Colonic mucosa (tissue), 4 donors: Measurements from ENCODE around the gene TGDS. TPM values are rescaled to one million over a fixed set of nuclear protein-coding genes. Genes with fewer than 3 reads are reported as not detected.
A peak's percentile ranks its signal among the peaks of the same experiment; 100 is the strongest.

Source experiments
- DNase-seq: peaks from one replicate; pipeline ENCODE4 v3.0.0-alpha.2; 2020
- H3K27ac ChIP-seq: fragments of 200-600 bp; one replicate; pipeline ENCODE4 v1.8.0; 2021
- H3K27me3 ChIP-seq: fragments of 200-600 bp; one replicate; pipeline ENCODE4 v1.8.0; 2021
- H3K36me3 ChIP-seq: fragments of 200-600 bp; one replicate; pipeline ENCODE4 v1.8.0; 2021
- H3K4me1 ChIP-seq: fragments of 200-600 bp; one replicate; pipeline ENCODE4 v1.8.0; 2021; ENCODE audit warnings: mild to moderate bottlenecking
- H3K4me3 ChIP-seq: fragments of 200-600 bp; one replicate; pipeline ENCODE4 v1.8.0; 2021
- H3K9ac ChIP-seq, 2 donors: one replicate each; pipeline ENCODE4 v1.7.0; 2013; ENCODE audit warnings: control low read depth in 2 of 2, low read depth in 2 of 2, low read length in 2 of 2
- H3K9me3 ChIP-seq: fragments of 200-600 bp; one replicate; pipeline ENCODE4 v1.8.0; 2021
- intact Hi-C: fragments of 100-400 bp; cut with DNase I; formaldehyde crosslinking; loops from one replicate; pipeline ENCODE4 v1.14.1; 2022
- total RNA-seq, 2 donors: library from RNA; stranded (reverse); fragmentation: NEBNext Ultra II Directional in 1 of 2; extraction: Animal tissue kit (Norgen Biotek cat#: 25700) in 1 of 2; gene quantifications; one replicate each; pipeline ENCODE4 v1.2.1, GENCODE V29; 2021
- TF ChIP-seq, protein P1 (sequence below): fragments of 200-600 bp; IDR thresholded peaks from one replicate; pipeline ENCODE4 v1.8.0; 2022; ENCODE audit warnings: antibody characterized with exemption, mild to moderate bottlenecking
- donor health status: healthy.
- donor health status: DM: no; HTN: no; CAD: no.
- donor health status: DM: no; HTN: no; CAD: no.

TGDS gene
- total RNA-seq, 2 donors from 2014 or later = 7.2 to 9.3 TPM

DNA sequence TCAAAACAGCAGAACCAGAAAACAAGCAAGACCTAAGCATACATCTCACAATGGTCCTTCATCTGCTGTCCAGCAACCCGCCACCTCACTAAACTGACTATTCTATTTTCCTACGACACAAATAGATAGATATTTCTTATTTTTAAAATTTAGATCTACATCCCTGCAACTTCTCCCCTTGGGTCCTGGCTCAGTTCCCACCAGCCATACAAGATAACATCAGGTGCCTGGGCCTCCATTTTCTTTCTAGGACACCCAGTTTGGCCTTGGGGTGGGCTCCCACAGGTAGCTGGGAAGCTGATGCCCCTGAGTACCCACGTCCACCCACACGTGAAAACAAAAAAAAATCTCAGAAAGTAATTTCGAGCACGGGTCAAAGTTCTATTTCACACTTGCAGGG is 47.6 kb downstream of the TGDS start:
- peaks cover 5% of the 10 kb centered on the region for H3K4me1 ChIP-seq

GRCh38 chr13:94546061-94546839 is 49.7 kb downstream of the TGDS start:
- H3K27ac ChIP-seq = no peak overlapping the region
- no peaks in the 10 kb centered on the region for H3K9me3 ChIP-seq
- H3K4me3 ChIP-seq = no peak overlapping the region
- H3K4me1 ChIP-seq = peaks cover 5% of the 10 kb centered on the region
- intact Hi-C loops = loop anchor here (5.0 to 10.0 kb wide), 2 partner anchors 51 to 111 kb away; partner anchors contain the start of gene TGDS
- no peak overlapping the region for H3K9ac ChIP-seq
- DNase-seq = no peak
- H3K27me3 ChIP-seq = no peaks in the 10 kb centered on the region
- TF ChIP-seq, protein P1, sequence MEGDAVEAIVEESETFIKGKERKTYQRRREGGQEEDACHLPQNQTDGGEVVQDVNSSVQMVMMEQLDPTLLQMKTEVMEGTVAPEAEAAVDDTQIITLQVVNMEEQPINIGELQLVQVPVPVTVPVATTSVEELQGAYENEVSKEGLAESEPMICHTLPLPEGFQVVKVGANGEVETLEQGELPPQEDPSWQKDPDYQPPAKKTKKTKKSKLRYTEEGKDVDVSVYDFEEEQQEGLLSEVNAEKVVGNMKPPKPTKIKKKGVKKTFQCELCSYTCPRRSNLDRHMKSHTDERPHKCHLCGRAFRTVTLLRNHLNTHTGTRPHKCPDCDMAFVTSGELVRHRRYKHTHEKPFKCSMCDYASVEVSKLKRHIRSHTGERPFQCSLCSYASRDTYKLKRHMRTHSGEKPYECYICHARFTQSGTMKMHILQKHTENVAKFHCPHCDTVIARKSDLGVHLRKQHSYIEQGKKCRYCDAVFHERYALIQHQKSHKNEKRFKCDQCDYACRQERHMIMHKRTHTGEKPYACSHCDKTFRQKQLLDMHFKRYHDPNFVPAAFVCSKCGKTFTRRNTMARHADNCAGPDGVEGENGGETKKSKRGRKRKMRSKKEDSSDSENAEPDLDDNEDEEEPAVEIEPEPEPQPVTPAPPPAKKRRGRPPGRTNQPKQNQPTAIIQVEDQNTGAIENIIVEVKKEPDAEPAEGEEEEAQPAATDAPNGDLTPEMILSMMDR = no peak
- H3K36me3 ChIP-seq = no peaks in the 10 kb centered on the region

More for the DNA sequence above, 47.6 kb downstream of the TGDS start:
- TF ChIP-seq, protein P1 = no peak
- peak overlapping the region; percentile 91 for H3K27ac ChIP-seq
- peak; percentile 18 for DNase-seq
- H3K36me3 ChIP-seq = no peaks in the 10 kb centered on the region
- no peaks in the 10 kb centered on the region for H3K27me3 ChIP-seq
- intact Hi-C loops = loop anchor here (5.0 to 10.0 kb wide), 2 partner anchors 49 to 114 kb away; partner anchors contain the start of gene TGDS
- H3K9me3 ChIP-seq = no peaks in the 10 kb centered on the region
- H3K9ac ChIP-seq = peak overlapping the region; percentile 87 to 90
- peak overlapping the region; percentile 76 for H3K4me3 ChIP-seq

GRCh38 chr13:94544922-94545321 is 51.0 kb downstream of the TGDS start:
- Histone ChIP-seq H3K4me3 (no peak overlapping the region), H3K9me3 (no peaks in the 10 kb centered on the region), H3K27me3 (no peaks in the 10 kb centered on the region), H3K9ac (no peak overlapping the region), H3K4me1 (peaks cover 5% of the 10 kb centered on the region), H3K27ac (no peak overlapping the region), H3K36me3 (no peaks in the 10 kb centered on the region)
- TF ChIP-seq, protein P1 = no peak
- no peak for DNase-seq
- intact Hi-C loops = loop anchor here (5.0 to 10.0 kb wide), 2 partner anchors 52 to 110 kb away; partner anchors contain the start of gene TGDS

GRCh38 chr13:94542917-94543316 is 53.0 kb downstream of the TGDS start:
- Histone ChIP-seq H3K9ac (no peak overlapping the region), H3K9me3 (no peaks in the 10 kb centered on the region), H3K27ac (no peak overlapping the region), H3K36me3 (no peaks in the 10 kb centered on the region), H3K4me1 (no peaks in the 10 kb centered on the region), H3K27me3 (no peaks in the 10 kb centered on the region), H3K4me3 (no peak overlapping the region)
- DNase-seq = no peak
- intact Hi-C loops = loop anchor here (10.0 kb wide), 1 partner anchor 108 kb away; no protein-coding TSS in a partner anchor
- TF ChIP-seq, protein P1 = no peak

DNA sequence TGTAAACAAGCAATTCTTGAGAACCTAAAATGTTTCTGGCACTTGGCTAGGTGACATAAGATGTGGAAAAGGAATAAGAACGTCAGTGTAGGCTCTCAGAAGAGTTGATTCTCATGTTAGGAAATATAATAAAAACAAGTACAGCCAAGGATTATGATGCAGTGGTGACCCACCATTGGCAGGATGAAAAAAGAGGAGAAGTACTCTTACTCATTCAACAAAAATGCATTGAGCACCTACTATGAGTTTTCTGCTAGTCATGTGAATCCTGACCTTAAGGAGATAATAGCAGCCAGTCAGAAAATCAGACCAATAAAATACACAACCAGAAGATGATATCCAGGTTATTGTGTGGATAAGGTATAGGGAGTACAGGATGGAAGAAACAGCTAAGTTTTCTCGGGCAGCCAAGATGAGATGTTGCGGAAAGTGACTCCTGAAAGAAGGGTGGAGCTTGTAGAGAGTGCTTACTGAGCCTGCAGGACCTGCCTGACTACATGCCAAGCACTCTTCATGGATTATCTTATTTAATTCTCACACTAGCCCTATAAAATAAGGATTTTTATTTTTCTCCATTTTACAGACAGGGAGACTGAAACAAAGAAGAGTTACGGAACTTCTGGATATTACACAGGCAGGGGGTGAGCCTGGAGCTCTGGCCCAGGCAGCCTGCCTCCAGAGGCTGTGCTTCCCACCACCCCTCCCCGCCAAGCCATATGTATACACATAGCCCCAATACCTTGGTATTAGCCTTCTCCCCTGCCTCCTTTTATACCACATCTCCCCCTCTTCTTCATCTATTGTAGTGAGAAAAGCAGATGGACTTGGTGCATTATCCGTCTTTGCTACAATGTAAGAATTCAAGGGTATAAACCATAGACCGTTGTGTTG is 58.0 kb downstream of the TGDS start:
- TF ChIP-seq, protein P1 = no peak
- Histone ChIP-seq H3K4me3 (no peak overlapping the region), H3K4me1 (no peaks in the 10 kb centered on the region), H3K9ac (no peak overlapping the region), H3K9me3 (no peaks in the 10 kb centered on the region), H3K27ac (no peak overlapping the region), H3K27me3 (no peaks in the 10 kb centered on the region), H3K36me3 (no peaks in the 10 kb centered on the region)
- no peak for DNase-seq
- intact Hi-C loops = no loop called here
